BE2C (cell line): Measurements from ENCODE around the gene CYP2A13. TPM values are rescaled to one million over a fixed set of nuclear protein-coding genes. Genes with fewer than 3 reads are reported as not detected.
"Not testable (repeated sequence)": the region's sequence is repeated elsewhere in the genome, so short reads cannot be mapped to it uniquely, and the experiment has no call there.

ENCODE experiments used
- DNase-seq: peaks from one replicate; pipeline ENCODE4 v3.0.0-alpha.2; 2020
- H3K27me3 ChIP-seq: fragments of 250-450 bp; sonication (Bioruptor Pico); 2 replicates; pipeline ENCODE4 v1.5.1; 2020; ENCODE audit warnings: mild to moderate bottlenecking
- H3K36me3 ChIP-seq: fragments of 250-450 bp; sonication (Bioruptor Pico); 2 replicates; pipeline ENCODE4 v1.5.1; 2020; ENCODE audit warnings: mild to moderate bottlenecking
- H3K4me1 ChIP-seq: fragments of 250-450 bp; sonication (Bioruptor Pico); 2 replicates; pipeline ENCODE4 v1.5.1; 2020
- H3K4me3 ChIP-seq: 2 replicates; pipeline ENCODE4 v1.5.1; 2011; ENCODE audit warnings: low read depth, low read length
- H3K9me3 ChIP-seq: fragments of 250-450 bp; sonication (Bioruptor Pico); 2 replicates; pipeline ENCODE4 v1.5.1; 2020
- polyA plus RNA-seq: library from polyadenylated mRNA; unstranded; fragments of >200 nt; gene quantifications from one replicate; pipeline ENCODE4 v1.2.1, GENCODE V29; 2012; ENCODE audit warnings: low read depth, missing spikeins; ENCODE audit not compliant: insufficient read length, insufficient read depth
- TF ChIP-seq, protein P1 (sequence below): IDR thresholded peaks from 2 replicates; pipeline ENCODE4 v1.5.1; 2012; ENCODE audit warnings: mild to moderate bottlenecking, low read depth, low read length

CYP2A13 gene, protein sequence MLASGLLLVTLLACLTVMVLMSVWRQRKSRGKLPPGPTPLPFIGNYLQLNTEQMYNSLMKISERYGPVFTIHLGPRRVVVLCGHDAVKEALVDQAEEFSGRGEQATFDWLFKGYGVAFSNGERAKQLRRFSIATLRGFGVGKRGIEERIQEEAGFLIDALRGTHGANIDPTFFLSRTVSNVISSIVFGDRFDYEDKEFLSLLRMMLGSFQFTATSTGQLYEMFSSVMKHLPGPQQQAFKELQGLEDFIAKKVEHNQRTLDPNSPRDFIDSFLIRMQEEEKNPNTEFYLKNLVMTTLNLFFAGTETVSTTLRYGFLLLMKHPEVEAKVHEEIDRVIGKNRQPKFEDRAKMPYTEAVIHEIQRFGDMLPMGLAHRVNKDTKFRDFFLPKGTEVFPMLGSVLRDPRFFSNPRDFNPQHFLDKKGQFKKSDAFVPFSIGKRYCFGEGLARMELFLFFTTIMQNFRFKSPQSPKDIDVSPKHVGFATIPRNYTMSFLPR
- polyA plus RNA-seq = not detected

DNA sequence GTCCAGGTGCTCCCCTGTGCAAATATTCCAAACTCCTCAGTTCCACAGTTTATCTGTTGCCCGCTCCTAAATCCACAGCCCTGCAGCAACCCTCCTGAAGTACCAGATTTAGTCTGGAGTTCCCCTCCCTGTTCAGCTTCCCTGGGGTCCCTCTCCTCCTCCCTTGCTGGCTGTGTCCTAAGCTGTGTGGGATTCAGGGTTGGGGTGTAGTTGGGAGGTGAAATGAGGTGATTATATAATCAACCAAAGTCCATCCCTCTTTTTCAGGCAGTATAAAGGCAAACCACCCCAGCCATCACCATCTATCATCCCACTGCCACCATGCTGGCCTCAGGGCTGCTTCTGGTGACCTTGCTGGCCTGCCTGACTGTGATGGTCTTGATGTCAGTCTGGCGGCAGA lies at the start of gene CYP2A13:
TSS of gene CYP2A13 (plus strand) at position 301 of the 400 bp plus-strand sequence. CDS start at position 322, 21 bp downstream.
- DNase-seq = no peak
- TF ChIP-seq, protein P1, sequence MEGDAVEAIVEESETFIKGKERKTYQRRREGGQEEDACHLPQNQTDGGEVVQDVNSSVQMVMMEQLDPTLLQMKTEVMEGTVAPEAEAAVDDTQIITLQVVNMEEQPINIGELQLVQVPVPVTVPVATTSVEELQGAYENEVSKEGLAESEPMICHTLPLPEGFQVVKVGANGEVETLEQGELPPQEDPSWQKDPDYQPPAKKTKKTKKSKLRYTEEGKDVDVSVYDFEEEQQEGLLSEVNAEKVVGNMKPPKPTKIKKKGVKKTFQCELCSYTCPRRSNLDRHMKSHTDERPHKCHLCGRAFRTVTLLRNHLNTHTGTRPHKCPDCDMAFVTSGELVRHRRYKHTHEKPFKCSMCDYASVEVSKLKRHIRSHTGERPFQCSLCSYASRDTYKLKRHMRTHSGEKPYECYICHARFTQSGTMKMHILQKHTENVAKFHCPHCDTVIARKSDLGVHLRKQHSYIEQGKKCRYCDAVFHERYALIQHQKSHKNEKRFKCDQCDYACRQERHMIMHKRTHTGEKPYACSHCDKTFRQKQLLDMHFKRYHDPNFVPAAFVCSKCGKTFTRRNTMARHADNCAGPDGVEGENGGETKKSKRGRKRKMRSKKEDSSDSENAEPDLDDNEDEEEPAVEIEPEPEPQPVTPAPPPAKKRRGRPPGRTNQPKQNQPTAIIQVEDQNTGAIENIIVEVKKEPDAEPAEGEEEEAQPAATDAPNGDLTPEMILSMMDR = no peak
- H3K4me1 ChIP-seq = no peaks in the 10 kb centered on the region
- H3K4me3 ChIP-seq = no peak within 1 kb of the TSS
- peaks cover 12% of the 10 kb centered on the region for H3K27me3 ChIP-seq
- H3K9me3 ChIP-seq = no peaks in the 10 kb centered on the region
- H3K36me3 ChIP-seq = no peaks in the 10 kb centered on the region

DNA sequence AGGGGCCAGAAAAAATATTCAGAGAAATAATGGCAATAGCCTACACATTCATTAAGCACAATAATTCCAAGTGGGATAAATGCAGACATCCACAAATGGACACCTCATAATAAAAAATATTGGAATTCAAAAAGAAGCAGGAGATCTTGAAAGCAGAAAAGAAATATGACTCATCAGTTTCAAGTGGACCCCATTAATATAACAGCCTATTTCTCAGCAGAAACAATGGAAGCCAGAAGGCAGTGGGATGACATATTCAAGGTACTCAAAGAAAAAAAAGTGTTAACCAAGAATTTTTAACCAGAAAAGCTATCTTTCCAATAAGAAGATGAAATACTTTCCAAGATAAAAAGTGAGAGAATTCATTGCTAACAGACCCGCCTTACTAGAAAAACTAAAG lies 48.4 kb upstream of the CYP2A13 start:
- H3K27me3 ChIP-seq = peaks cover 4% of the 10 kb centered on the region
- H3K9me3 ChIP-seq = no peaks in the 10 kb centered on the region; the same call in 1 of the 2 replicates
- TF ChIP-seq, protein P1 = no peak
- no peak overlapping the region for H3K4me3 ChIP-seq
- no peaks in the 10 kb centered on the region for H3K36me3 ChIP-seq
- DNase-seq = no peak
- no peaks in the 10 kb centered on the region for H3K4me1 ChIP-seq

DNA sequence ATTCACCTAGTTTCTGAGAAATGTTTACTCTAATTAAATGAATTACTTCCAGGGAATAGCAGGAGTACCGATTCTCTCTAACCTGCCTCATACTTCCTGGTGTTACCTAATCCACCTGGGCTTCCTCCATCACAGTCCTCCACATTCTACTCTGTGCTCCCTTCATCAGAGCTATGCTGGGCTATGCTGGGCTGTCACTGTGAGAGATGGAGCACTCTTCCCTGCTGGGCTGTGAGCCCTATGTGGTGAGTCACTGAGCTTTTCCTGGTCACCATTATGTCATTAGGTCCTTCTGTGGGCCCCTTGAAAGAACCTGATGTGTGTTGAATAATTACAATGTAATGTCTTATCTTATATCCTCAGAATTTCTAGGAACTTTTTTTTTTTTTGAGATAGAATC lies 43.2 kb upstream of the CYP2A13 start:
- H3K4me3 ChIP-seq, DNase-seq, H3K9me3 ChIP-seq, H3K4me1 ChIP-seq, H3K36me3 ChIP-seq: not testable (repeated sequence)
- peaks cover 29% of the 10 kb centered on the region for H3K27me3 ChIP-seq

DNA sequence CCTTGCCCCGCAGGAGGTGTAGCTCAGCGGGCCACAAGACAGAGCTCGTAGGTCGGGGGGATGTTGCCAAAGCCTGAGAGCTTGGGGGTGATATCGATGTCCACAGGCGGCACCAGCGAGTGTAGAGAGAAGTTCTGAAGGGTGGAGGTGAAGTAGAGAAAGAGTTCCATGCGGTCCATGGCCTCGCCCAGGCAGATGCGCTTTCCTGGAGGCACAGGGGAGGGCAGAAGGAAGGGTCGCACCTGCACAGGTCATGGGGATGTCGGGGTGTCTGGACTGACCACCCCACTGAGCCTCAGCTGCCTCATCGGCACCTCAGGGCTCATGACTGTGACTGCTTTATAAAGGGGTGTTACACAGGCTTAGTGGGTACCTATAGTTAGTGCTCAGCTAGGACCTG lies 37.8 kb upstream of the CYP2A13 start:
- Histone ChIP-seq H3K9me3 (no peaks in the 10 kb centered on the region), H3K27me3 (peaks cover 57% of the 10 kb centered on the region), H3K4me1 (no peaks in the 10 kb centered on the region), H3K36me3 (no peaks in the 10 kb centered on the region), H3K4me3 (no peak overlapping the region)
- TF ChIP-seq, protein P1 = no peak
- DNase-seq = no peak

DNA sequence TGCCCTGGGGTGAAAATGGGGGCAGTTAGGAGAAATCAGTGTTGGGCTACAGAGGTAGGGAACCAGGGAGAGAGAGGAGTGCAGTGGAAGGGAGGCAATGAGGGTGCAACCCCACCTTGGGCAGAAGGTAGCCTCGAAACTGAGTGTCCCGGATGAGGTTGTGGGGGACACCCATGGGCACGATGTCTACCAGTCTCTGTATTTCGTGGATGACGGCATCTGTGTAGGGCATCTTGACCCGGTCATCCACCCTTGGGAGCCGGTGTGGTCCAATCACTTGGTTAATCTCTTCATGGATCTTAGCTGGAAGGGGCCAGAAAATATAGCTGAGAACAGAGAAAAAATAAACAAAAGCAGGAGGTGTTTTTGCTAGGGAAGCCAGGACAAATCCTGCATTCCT lies 36.1 kb upstream of the CYP2A13 start:
- not testable (repeated sequence) for H3K36me3 ChIP-seq, DNase-seq, H3K9me3 ChIP-seq, H3K4me1 ChIP-seq, H3K4me3 ChIP-seq
- H3K27me3 ChIP-seq = peaks cover 56% of the 10 kb centered on the region

DNA sequence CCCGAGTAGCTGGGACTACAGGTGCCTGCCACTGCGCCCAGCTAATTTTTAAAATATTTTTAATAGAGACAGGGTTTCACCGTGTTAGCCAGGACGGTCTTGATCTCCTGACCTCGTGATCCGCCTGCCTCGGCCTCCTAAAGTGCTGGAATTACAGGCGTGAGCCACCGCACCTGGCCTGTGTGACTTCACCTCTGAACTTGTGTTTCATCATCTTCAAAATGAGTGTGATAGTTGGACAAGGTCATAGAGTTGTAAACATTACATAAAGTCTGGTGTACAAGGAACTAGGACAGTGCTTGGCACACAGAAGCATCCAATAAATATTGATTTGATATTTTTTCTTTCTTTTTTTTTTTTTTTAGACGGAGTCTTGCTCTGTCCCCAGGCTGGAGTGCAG lies 34.9 kb upstream of the CYP2A13 start:
- peaks cover 52% of the 10 kb centered on the region for H3K27me3 ChIP-seq
- not testable (repeated sequence) for H3K4me3 ChIP-seq, H3K9me3 ChIP-seq, H3K4me1 ChIP-seq, H3K36me3 ChIP-seq, DNase-seq

DNA sequence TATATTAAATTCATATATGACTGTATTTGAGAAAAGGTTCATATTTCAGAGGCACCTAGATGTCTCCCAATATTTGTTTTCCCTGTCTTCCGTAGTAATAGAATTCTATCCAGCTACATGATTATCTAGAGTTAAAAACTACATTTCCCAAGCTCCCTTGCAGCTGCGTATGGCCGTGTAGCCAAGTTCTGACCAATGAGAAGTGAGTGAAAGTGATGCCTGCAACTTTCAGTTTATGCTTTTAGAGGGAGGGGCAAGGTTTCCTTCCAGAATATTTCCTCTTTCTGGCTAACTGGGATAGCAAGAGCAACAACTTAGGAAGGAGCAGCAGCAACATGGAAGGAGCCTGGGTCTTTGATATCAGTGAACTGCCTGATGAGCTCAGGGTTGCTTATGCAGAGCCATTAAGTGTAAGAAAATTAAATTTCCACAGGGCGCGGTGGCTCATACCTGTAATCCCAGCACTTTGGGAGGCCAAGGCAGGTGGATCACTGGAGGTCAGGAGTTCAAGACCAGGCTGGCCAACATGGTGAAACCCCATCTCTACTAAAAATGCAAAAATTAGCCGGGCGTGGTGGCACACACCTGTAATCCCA lies 23.2 kb upstream of the CYP2A13 start:
- H3K36me3 ChIP-seq = no peaks in the 10 kb centered on the region
- peaks cover 12% of the 10 kb centered on the region for H3K27me3 ChIP-seq
- TF ChIP-seq, protein P1 = no peak
- no peaks in the 10 kb centered on the region for H3K9me3 ChIP-seq
- DNase-seq = no peak
- H3K4me3 ChIP-seq = no peak overlapping the region
- no peaks in the 10 kb centered on the region for H3K4me1 ChIP-seq
